ENCODE measurements around the gene FATE1. TPM values are rescaled to one million over a fixed set of nuclear protein-coding genes. Genes with fewer than 3 reads are reported as not detected.

The FATE1 gene
- total RNA-seq, 1 donor from 2014 or later = 0.36 TPM

Other genes starting within 250 kb of the FATE1 start
- not detected for gene PASD1, start 152.4 kb upstream of the FATE1 start, total RNA-seq
- gene PRRG3, start 20.6 kb upstream of the FATE1 start, total RNA-seq = 64.3 TPM
- gene CNGA2, start 18.7 kb downstream of the FATE1 start, total RNA-seq = not detected
- not detected for gene MAGEA4, start 196.9 kb downstream of the FATE1 start, total RNA-seq